Neural progenitor cell (in vitro differentiated cells): Measurements from ENCODE around the gene IFI27. TPM values are rescaled to one million over a fixed set of nuclear protein-coding genes. Genes with fewer than 3 reads are reported as not detected.

Experiments used
- DNase-seq: peaks from one replicate; pipeline ENCODE4 v3.0.0-alpha.2; 2016; ENCODE audit warnings: low spot score
- H2AFZ ChIP-seq: fragments of 200-600 bp; sonication (generic); replicated peaks from 2 replicates; pipeline ENCODE4 v1.6.1; 2016; ENCODE audit warnings: antibody characterized with exemption
- H3F3A ChIP-seq: fragments of 200-600 bp; sonication (generic); 2 replicates; pipeline ENCODE4 v1.6.1; 2016; ENCODE audit warnings: antibody characterized with exemption, low read depth
- H3K27ac ChIP-seq: fragments of 200-600 bp; sonication (generic); 2 replicates; pipeline ENCODE4 v1.5.1; 2016; ENCODE audit warnings: mild to moderate bottlenecking
- H3K27me3 ChIP-seq: fragments of 200-600 bp; sonication (generic); 2 replicates; pipeline ENCODE4 v1.6.1; 2016; ENCODE audit warnings: mild to moderate bottlenecking, moderate library complexity
- H3K36me3 ChIP-seq: fragments of 200-600 bp; sonication (generic); 2 replicates; pipeline ENCODE4 v1.5.1; 2016
- H3K4me1 ChIP-seq: fragments of 200-600 bp; sonication (generic); 2 replicates; pipeline ENCODE4 v1.6.1; 2016; ENCODE audit warnings: mixed run types
- H3K4me2 ChIP-seq: fragments of 200-600 bp; sonication (generic); 2 replicates; pipeline ENCODE4 v1.6.1; 2016
- H3K4me3 ChIP-seq: fragments of 200-600 bp; sonication (generic); 2 replicates; pipeline ENCODE4 v1.5.1; 2016
- H3K79me2 ChIP-seq: fragments of 200-600 bp; sonication (generic); 2 replicates; pipeline ENCODE4 v1.6.1; 2016; ENCODE audit warnings: low read depth
- H3K9ac ChIP-seq: fragments of 200-600 bp; sonication (generic); 2 replicates; pipeline ENCODE4 v1.6.1; 2016
- H3K9me3 ChIP-seq: fragments of 200-600 bp; sonication (generic); 2 replicates; pipeline ENCODE4 v1.5.1; 2016; ENCODE audit warnings: low read depth
- H4K20me1 ChIP-seq: fragments of 200-600 bp; sonication (generic); 2 replicates; pipeline ENCODE4 v1.6.1; 2016; ENCODE audit warnings: low read depth
- H3K27ac Mint-ChIP-seq: 3 replicates; pipeline ENCODE4 v1.8.0; 2021; ENCODE audit warnings: mixed read lengths
- H3K27me3 Mint-ChIP-seq: 2 replicates; pipeline ENCODE4 v1.8.0; 2022; ENCODE audit warnings: low read depth, mild to moderate bottlenecking, inconsistent platforms, moderate library complexity, mixed read lengths; ENCODE audit not compliant: insufficient read depth
- H3K36me3 Mint-ChIP-seq: 3 replicates; pipeline ENCODE4 v1.8.0; 2021; ENCODE audit warnings: mixed read lengths
- H3K4me1 Mint-ChIP-seq: 3 replicates; pipeline ENCODE4 v1.8.0; 2021; ENCODE audit warnings: mixed read lengths
- H3K4me3 Mint-ChIP-seq: 3 replicates; pipeline ENCODE4 v1.8.0; 2021; ENCODE audit warnings: mild to moderate bottlenecking, moderate library complexity, mixed read lengths
- H3K9me3 Mint-ChIP-seq: 3 replicates; pipeline ENCODE4 v1.8.0; 2020; ENCODE audit warnings: mixed read lengths
- EZH2 ChIP-seq: fragments of 200-600 bp; sonication (generic); IDR thresholded peaks from 2 replicates; pipeline ENCODE4 v1.6.1; 2017; ENCODE audit warnings: antibody characterized with exemption, mild to moderate bottlenecking, moderate library complexity
- EZH2phosphoT487 ChIP-seq: fragments of 200-600 bp; sonication (generic); IDR thresholded peaks from 2 replicates; pipeline ENCODE4 v1.6.1; 2017; ENCODE audit warnings: antibody characterized with exemption
- total RNA-seq: library from RNA; depleted of rRNA; stranded (reverse); fragments of >200 nt; gene quantifications from 2 replicates; pipeline ENCODE4 v1.2.3, GENCODE V29; 2015; ENCODE audit warnings: low replicate concordance
- TF ChIP-seq, protein P1 (sequence below): fragments of 200-600 bp; sonication (generic); IDR thresholded peaks from 2 replicates; pipeline ENCODE4 v1.5.1; 2017; ENCODE audit warnings: antibody characterized with exemption, mild to moderate bottlenecking

Gene IFI27
- total RNA-seq, 1 donor from 2014 or later: 0.69 TPM

DNA sequence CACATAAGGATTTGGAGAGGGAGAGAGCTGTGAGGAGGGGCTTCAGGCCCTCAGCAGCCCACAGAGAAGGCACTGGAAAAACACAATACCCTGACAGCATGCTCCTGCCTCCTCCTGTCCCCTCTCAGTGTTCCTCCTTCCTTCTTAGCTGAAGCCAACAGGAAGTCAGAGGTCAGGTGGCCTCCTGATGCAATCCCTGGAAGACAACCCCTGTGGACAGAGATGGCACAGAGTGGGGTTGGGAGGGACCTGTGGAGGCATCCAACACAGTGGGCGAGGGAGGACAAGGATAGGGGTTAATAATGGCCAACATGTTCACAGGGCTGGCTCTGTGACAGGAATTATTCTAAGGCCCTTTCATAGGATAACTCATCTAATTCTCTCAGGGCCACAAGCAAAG, 34.2 kb downstream of the IFI27 start:
- no peaks in the 10 kb centered on the region for H3K36me3 ChIP-seq
- H3K4me3 Mint-ChIP-seq: no peak overlapping the region
- H3K9me3 ChIP-seq: no peaks in the 10 kb centered on the region
- H3K27me3 Mint-ChIP-seq: peaks cover 9% of the 10 kb centered on the region
- peaks cover 12% of the 10 kb centered on the region for H3K4me1 Mint-ChIP-seq
- H3K27ac Mint-ChIP-seq: peak overlapping the region; percentile 50
- H3F3A ChIP-seq: peaks cover 20% of the 10 kb centered on the region
- H3K9ac ChIP-seq: no peak overlapping the region
- no peak overlapping the region for H3K4me3 ChIP-seq
- DNase-seq: peak; percentile 39
- peaks cover 8% of the 10 kb centered on the region for H3K4me1 ChIP-seq
- peak overlapping the region; percentile 9 for H3K27ac ChIP-seq
- H2AFZ ChIP-seq: peak overlapping the region; percentile 98
- H3K27me3 ChIP-seq: no peaks in the 10 kb centered on the region
- H3K36me3 Mint-ChIP-seq: no peaks in the 10 kb centered on the region
- no peaks in the 10 kb centered on the region for H3K79me2 ChIP-seq
- H4K20me1 ChIP-seq: no peaks in the 10 kb centered on the region
- peaks cover under 1% of the 10 kb centered on the region for H3K9me3 Mint-ChIP-seq
- TF ChIP-seq, protein P1, sequence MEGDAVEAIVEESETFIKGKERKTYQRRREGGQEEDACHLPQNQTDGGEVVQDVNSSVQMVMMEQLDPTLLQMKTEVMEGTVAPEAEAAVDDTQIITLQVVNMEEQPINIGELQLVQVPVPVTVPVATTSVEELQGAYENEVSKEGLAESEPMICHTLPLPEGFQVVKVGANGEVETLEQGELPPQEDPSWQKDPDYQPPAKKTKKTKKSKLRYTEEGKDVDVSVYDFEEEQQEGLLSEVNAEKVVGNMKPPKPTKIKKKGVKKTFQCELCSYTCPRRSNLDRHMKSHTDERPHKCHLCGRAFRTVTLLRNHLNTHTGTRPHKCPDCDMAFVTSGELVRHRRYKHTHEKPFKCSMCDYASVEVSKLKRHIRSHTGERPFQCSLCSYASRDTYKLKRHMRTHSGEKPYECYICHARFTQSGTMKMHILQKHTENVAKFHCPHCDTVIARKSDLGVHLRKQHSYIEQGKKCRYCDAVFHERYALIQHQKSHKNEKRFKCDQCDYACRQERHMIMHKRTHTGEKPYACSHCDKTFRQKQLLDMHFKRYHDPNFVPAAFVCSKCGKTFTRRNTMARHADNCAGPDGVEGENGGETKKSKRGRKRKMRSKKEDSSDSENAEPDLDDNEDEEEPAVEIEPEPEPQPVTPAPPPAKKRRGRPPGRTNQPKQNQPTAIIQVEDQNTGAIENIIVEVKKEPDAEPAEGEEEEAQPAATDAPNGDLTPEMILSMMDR: no peak
- TF ChIP-seq EZH2 (no peak), EZH2phosphoT487 (no peak)
- H3K4me2 ChIP-seq: peak overlapping the region; percentile 35

- no peak overlapping the region for H3K4me3 Mint-ChIP-seq
- Histone ChIP-seq H3K36me3 (no peaks in the 10 kb centered on the region), H4K20me1 (no peaks in the 10 kb centered on the region), H3K9ac (no peak overlapping the region), H3K4me2 (no peak overlapping the region), H2AFZ (peak overlapping the region; percentile 9), H3K27ac (no peak overlapping the region), H3K27me3 (no peaks in the 10 kb centered on the region), H3K4me1 (peaks cover 8% of the 10 kb centered on the region), H3K79me2 (no peaks in the 10 kb centered on the region), H3K9me3 (no peaks in the 10 kb centered on the region), H3K4me3 (no peak overlapping the region), H3F3A (peaks cover 20% of the 10 kb centered on the region)
- H3K27ac Mint-ChIP-seq: peak overlapping the region; percentile 1
- H3K36me3 Mint-ChIP-seq: no peaks in the 10 kb centered on the region
- H3K9me3 Mint-ChIP-seq: peaks cover 3% of the 10 kb centered on the region
- peaks cover 7% of the 10 kb centered on the region for H3K4me1 Mint-ChIP-seq
- no peak for TF ChIP-seq EZH2
- no peak for TF ChIP-seq EZH2phosphoT487
- TF ChIP-seq, protein P1: no peak
- no peak for DNase-seq
- H3K27me3 Mint-ChIP-seq: peaks cover 9% of the 10 kb centered on the region
These were observed 35.5 kb downstream of the IFI27 start for GRCh38 chr14:94145902-94146527.

GRCh38 chr14:94152676-94153075, 42.1 kb downstream of the IFI27 start:
- no peak for DNase-seq
- Histone ChIP-seq H3K27ac (no peak overlapping the region), H3K27me3 (no peaks in the 10 kb centered on the region), H3K79me2 (no peaks in the 10 kb centered on the region), H3K4me3 (no peak overlapping the region), H3K4me2 (no peak overlapping the region), H3K9ac (no peak overlapping the region), H3K36me3 (no peaks in the 10 kb centered on the region), H2AFZ (no peak overlapping the region), H3F3A (no peaks in the 10 kb centered on the region), H3K9me3 (no peaks in the 10 kb centered on the region), H3K4me1 (no peaks in the 10 kb centered on the region), H4K20me1 (no peaks in the 10 kb centered on the region)
- Mint-ChIP-seq H3K27ac (no peak overlapping the region), H3K4me3 (no peak overlapping the region), H3K4me1 (peaks cover 11% of the 10 kb centered on the region), H3K27me3 (peaks cover 5% of the 10 kb centered on the region), H3K36me3 (peaks cover 4% of the 10 kb centered on the region), H3K9me3 (peaks cover 16% of the 10 kb centered on the region)
- no peak for TF ChIP-seq EZH2
- TF ChIP-seq EZH2phosphoT487: no peak
- TF ChIP-seq, protein P1: no peak
